ENCODE data around the gene HDAC4. TPM values are rescaled to one million over a fixed set of nuclear protein-coding genes. Genes with fewer than 3 reads are reported as not detected.

The HDAC4 gene
- polyA plus RNA-seq, 1 experiment = 8.9 TPM

GRCh38 chr2:239355724-239356123 lies 45.1 kb downstream of the HDAC4 start:
- TF ChIP-seq CTCF (IDR thresholded peaks at IDR 0.05; ENCODE audit: low read depth, low read length) = no peak
- Histone ChIP-seq H3K9me3 (ENCODE audit: control insufficient read depth, insufficient read depth, low read length) (peaks cover 3% of the 10 kb centered on the region), H3K27ac (ENCODE audit: low read depth, low read length) (no peak overlapping the region), H3K4me3 (ENCODE audit: low read depth, low read length) (no peak overlapping the region), H3K27me3 (ENCODE audit: control insufficient read depth, insufficient read depth, low read length) (no peaks in the 10 kb centered on the region)
- CTCF ChIA-PET = no interaction called here
- POLR2A ChIA-PET = no interaction called here
- DNase-seq (ENCODE audit: low read depth, low spot score) = no peak

DNA sequence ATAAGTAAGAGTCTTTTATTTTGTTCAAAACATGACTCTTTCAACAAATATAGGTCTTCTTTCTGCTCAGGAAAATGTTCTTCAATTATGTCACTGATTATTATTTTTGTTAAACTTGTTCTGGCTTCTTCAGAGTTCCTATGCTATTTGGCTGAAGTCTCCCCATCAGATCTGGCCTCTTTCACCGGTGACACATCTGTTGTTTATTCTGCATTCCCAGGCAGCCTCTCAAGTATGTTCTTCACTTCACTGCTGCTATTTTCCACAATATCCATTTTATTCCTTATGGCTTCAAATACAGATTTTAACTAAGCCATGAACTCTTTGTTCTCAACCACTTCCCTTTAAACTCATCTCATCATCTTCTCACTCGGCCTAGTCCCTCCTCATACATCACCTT lies 45.7 kb downstream of the HDAC4 start:
- no peak overlapping the region for H3K27ac ChIP-seq (ENCODE audit: low read depth, low read length)
- no peak for DNase-seq (ENCODE audit: low read depth, low spot score)
- no peak overlapping the region for H3K4me3 ChIP-seq (ENCODE audit: low read depth, low read length)
- no peak for TF ChIP-seq CTCF (IDR thresholded peaks at IDR 0.05; ENCODE audit: low read depth, low read length)
- H3K27me3 ChIP-seq (ENCODE audit: control insufficient read depth, insufficient read depth, low read length) = no peaks in the 10 kb centered on the region
- ChIA-PET POLR2A (no interaction called here), CTCF (no interaction called here)
- peaks cover 3% of the 10 kb centered on the region for H3K9me3 ChIP-seq (ENCODE audit: control insufficient read depth, insufficient read depth, low read length)

GRCh38 chr2:239354791-239355136 lies 46.1 kb downstream of the HDAC4 start:
- TF ChIP-seq CTCF (IDR thresholded peaks at IDR 0.05; ENCODE audit: low read depth, low read length) = no peak
- H3K4me3 ChIP-seq (ENCODE audit: low read depth, low read length) = no peak overlapping the region
- peaks cover 3% of the 10 kb centered on the region for H3K9me3 ChIP-seq (ENCODE audit: control insufficient read depth, insufficient read depth, low read length)
- no peak overlapping the region for H3K27ac ChIP-seq (ENCODE audit: low read depth, low read length)
- no peak for DNase-seq (ENCODE audit: low read depth, low spot score)
- ChIA-PET CTCF (no interaction called here), POLR2A (no interaction called here)
- no peaks in the 10 kb centered on the region for H3K27me3 ChIP-seq (ENCODE audit: control insufficient read depth, insufficient read depth, low read length)

DNA sequence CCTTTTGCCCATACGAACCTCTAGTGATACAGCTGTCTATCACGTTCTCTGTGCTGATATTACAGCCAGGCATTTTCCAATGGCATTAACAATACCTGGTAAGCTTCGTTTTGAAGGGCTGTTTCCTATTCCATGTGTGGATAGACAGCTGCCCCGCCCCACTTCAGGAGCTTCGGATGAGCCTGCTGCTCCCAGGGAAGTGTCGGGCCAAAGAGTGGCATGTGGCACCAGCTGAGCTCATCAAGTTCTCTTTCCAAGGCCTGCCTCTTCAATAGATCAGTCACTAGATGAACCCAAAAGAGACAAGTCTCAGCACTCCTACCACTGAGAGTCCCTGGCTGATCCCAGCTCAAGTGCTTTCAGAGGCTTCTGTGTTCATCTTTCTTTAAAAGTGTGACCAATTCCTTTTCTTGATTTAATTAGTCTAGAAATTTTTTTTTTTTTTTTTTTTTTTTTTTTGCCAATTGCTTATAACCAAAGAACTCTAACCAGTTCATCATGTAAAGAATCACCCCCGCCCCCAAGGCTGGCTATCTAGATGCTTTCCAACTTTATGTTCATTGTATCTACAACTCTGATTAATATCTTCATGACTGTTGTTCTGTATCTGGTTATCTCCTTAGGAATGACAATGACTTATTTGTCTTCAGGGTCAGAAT lies 46.6 kb downstream of the HDAC4 start:
- Histone ChIP-seq H3K4me3 (ENCODE audit: low read depth, low read length) (no peak overlapping the region), H3K9me3 (ENCODE audit: control insufficient read depth, insufficient read depth, low read length) (peaks cover 3% of the 10 kb centered on the region), H3K27ac (ENCODE audit: low read depth, low read length) (no peak overlapping the region), H3K27me3 (ENCODE audit: control insufficient read depth, insufficient read depth, low read length) (no peaks in the 10 kb centered on the region)
- POLR2A ChIA-PET = no interaction called here
- DNase-seq (ENCODE audit: low read depth, low spot score) = no peak
- no peak for TF ChIP-seq CTCF (IDR thresholded peaks at IDR 0.05; ENCODE audit: low read depth, low read length)
- CTCF ChIA-PET = no interaction called here

GRCh38 chr2:239353692-239354091 lies 47.1 kb downstream of the HDAC4 start:
- Histone ChIP-seq H3K9me3 (ENCODE audit: control insufficient read depth, insufficient read depth, low read length) (peaks cover 3% of the 10 kb centered on the region), H3K27me3 (ENCODE audit: control insufficient read depth, insufficient read depth, low read length) (no peaks in the 10 kb centered on the region), H3K4me3 (ENCODE audit: low read depth, low read length) (no peak overlapping the region), H3K27ac (ENCODE audit: low read depth, low read length) (no peak overlapping the region)
- no peak for DNase-seq (ENCODE audit: low read depth, low spot score)
- TF ChIP-seq CTCF (IDR thresholded peaks at IDR 0.05; ENCODE audit: low read depth, low read length) = no peak
- ChIA-PET CTCF (no interaction called here), POLR2A (no interaction called here)

Data from AG04450 (cell line).